ENCODE data around the gene NXN.
"Not testable (repeated sequence)": the region's sequence is repeated elsewhere in the genome, so short reads cannot be mapped to it uniquely, and the experiment has no call there.

Gene NXN

GRCh38 chr17:917941-918740 is 61.4 kb downstream of the NXN start:
- DNase-seq (ENCODE audit: low read depth in 2 of 2): no peak

- DNase-seq (ENCODE audit: low read depth in 2 of 2): no peak
Measured at GRCh38 chr17:917391-917811, 62.2 kb downstream of the NXN start.

GRCh38 chr17:916315-916714 is 63.3 kb downstream of the NXN start:
- DNase-seq (ENCODE audit: low read depth in 2 of 2): no peak

GRCh38 chr17:915538-916201 is 63.9 kb downstream of the NXN start:
- DNase-seq (ENCODE audit: low read depth in 2 of 2): no peak

GRCh38 chr17:914561-914960 is 65.0 kb downstream of the NXN start:
- DNase-seq (ENCODE audit: low read depth in 2 of 2): no peak

- no peak for DNase-seq (ENCODE audit: low read depth in 2 of 2)
Measured at GRCh38 chr17:913207-913606, 66.4 kb downstream of the NXN start.

GRCh38 chr17:909642-910323 is 69.8 kb downstream of the NXN start:
- no peak for DNase-seq (ENCODE audit: low read depth in 2 of 2)

- DNase-seq (ENCODE audit: low read depth in 2 of 2): no peak
Measured at GRCh38 chr17:907725-908124, 71.9 kb downstream of the NXN start.

GRCh38 chr17:905708-906107 is 73.9 kb downstream of the NXN start:
- DNase-seq (ENCODE audit: low read depth in 2 of 2): not testable (repeated sequence)

- no peak for DNase-seq (ENCODE audit: low read depth in 2 of 2)
Measured at GRCh38 chr17:903691-904481, 75.7 kb downstream of the NXN start.

GRCh38 chr17:902463-902862 is 77.1 kb downstream of the NXN start:
- no peak for DNase-seq (ENCODE audit: low read depth in 2 of 2)

GRCh38 chr17:901964-902363 is 77.6 kb downstream of the NXN start:
- no peak for DNase-seq (ENCODE audit: low read depth in 2 of 2)

- DNase-seq (ENCODE audit: low read depth in 2 of 2): no peak
Measured at GRCh38 chr17:901191-901950, 78.2 kb downstream of the NXN start.

GRCh38 chr17:900336-900934 is 79.1 kb downstream of the NXN start:
- DNase-seq (ENCODE audit: low read depth in 2 of 2): no peak

GRCh38 chr17:897970-898619 is 81.5 kb downstream of the NXN start:
- DNase-seq (ENCODE audit: low read depth in 2 of 2): no peak

- no peak for DNase-seq (ENCODE audit: low read depth in 2 of 2)
Measured at GRCh38 chr17:896953-897661, 82.5 kb downstream of the NXN start.

- DNase-seq (ENCODE audit: low read depth in 2 of 2): no peak
Measured at GRCh38 chr17:896454-896853, 83.1 kb downstream of the NXN start.

- no peak for DNase-seq (ENCODE audit: low read depth in 2 of 2)
Measured at GRCh38 chr17:892958-893357, 86.6 kb downstream of the NXN start.

GRCh38 chr17:888998-889441 is 90.6 kb downstream of the NXN start:
- DNase-seq (ENCODE audit: low read depth in 2 of 2): no peak

Data from activated CD4-positive, alpha-beta T cell treated with anti-CD3 and anti-CD28 coated beads for 24 hours (primary cell).